ENCODE data around the gene TRAPPC2L.
A peak's percentile ranks its signal among the peaks of the same experiment; 100 is the strongest.
"Not testable (repeated sequence)": the region's sequence is repeated elsewhere in the genome, so short reads cannot be mapped to it uniquely, and the experiment has no call there.

Gene TRAPPC2L

GRCh38 chr16:88894266-88894665 lies 37.3 kb downstream of the TRAPPC2L start:
- DNase-seq: not testable (repeated sequence)

DNA sequence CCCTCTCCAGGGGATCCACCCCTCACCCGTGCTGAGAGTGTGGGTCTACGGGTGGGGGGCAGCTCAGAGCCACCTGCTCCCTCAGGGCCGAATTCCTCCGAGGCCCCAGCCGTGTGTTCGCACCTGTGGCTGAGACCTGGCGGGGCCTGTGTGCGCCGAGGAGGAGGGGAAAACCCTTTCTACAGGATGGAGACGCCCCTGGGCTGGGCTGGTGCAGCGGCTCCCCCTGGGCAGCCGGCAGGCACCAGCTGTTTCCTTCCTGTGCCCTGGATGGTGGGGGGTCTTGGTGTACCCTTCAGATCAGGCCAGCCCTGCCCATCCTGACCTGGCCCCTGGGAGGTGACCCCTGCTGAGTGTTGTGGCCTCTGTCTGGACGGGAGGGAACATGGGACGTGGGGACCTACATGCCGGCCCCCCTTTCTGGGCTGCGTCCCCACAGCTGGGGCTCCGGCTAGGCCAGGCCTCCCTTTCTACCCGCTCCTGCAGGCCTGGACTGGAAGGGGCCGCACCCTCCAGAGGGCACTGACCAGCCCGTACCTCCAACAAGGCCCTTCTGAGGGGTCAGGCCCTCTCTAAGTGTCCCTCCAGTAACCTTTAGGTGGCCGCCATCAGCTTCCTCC lies 37.9 kb downstream of the TRAPPC2L start:
- no peak for DNase-seq

GRCh38 chr16:88895335-88895734 lies 38.4 kb downstream of the TRAPPC2L start:
- no peak for DNase-seq

GRCh38 chr16:88896238-88897070 lies 39.5 kb downstream of the TRAPPC2L start:
- DNase-seq: no peak

- DNase-seq: no peak
Measured at GRCh38 chr16:88897696-88898425, 40.9 kb downstream of the TRAPPC2L start.

GRCh38 chr16:88899901-88900661 lies 43.2 kb downstream of the TRAPPC2L start:
- no peak for DNase-seq

- DNase-seq: no peak
Measured at GRCh38 chr16:88900662-88901052, 43.7 kb downstream of the TRAPPC2L start.

GRCh38 chr16:88901718-88902337 lies 44.9 kb downstream of the TRAPPC2L start:
- DNase-seq: no peak

DNA sequence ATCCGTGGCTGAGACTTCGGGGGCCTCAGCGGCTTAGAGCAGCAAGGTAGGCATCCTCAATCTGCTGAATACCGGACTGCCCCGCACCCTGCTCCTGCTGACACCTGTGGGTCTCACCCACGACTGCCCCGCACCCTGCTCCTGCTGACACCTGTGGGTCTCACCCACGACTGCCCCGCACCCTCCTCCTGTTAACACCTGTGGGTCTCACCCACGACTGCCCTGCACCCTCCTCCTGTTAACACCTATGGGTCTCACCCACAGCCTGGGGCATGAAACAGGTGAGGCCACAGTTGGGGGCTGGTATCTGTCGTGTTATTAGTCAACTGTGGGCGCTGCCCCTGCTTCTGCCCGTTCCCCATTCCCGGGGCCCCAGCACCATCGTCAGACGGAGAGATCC lies 45.8 kb downstream of the TRAPPC2L start:
- no peak for DNase-seq

GRCh38 chr16:88903267-88903666 lies 46.3 kb downstream of the TRAPPC2L start:
- peak; percentile 63 for DNase-seq

GRCh38 chr16:88904676-88905365 lies 47.9 kb downstream of the TRAPPC2L start:
- no peak for DNase-seq

DNA sequence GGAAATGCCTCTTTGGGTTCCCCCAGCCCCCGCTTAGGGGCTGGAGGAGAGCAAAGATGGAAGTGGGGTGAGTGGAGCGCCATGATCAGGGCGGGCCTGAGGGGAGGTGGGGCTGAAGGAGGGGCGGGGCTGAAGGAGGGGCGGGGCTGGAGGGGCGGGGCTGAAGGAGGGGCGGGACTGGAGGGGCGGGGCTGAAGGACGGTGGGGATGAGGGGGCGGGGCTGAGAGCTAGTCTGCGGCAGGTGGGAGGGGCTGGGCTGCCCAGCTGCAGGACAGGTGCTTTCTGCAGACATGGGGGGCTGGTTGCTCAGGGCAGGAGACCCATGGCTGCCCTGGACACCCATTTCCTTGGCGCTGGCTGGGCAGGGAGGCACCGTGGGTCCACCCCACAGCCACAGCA lies 48.6 kb downstream of the TRAPPC2L start:
- DNase-seq: no peak

DNA sequence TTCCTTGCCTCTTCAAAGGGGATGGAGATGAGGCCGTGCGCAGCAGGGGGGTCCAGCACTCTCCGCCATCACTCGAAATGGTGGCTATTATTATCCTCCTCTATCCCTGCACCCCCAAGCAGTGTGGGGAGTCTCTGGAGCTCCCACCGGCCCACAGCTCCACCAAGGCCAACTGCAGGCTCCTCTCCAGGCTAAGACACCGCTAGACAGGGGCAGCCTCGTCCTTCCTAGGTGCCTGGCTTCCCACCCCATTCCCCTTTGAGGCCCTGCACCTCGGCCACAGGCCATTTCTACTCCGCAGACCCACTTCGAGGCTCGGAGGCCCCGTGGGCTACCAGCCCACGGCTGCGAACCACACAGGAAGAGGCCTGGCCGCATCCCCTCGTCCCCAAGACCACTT lies 49.1 kb downstream of the TRAPPC2L start:
- no peak for DNase-seq

- no peak for DNase-seq
Measured at GRCh38 chr16:88906535-88907105, 49.7 kb downstream of the TRAPPC2L start.

GRCh38 chr16:88907768-88908167 lies 50.8 kb downstream of the TRAPPC2L start:
- DNase-seq: no peak

- DNase-seq: no peak
Measured at GRCh38 chr16:88908307-88908706, 51.4 kb downstream of the TRAPPC2L start.

DNA sequence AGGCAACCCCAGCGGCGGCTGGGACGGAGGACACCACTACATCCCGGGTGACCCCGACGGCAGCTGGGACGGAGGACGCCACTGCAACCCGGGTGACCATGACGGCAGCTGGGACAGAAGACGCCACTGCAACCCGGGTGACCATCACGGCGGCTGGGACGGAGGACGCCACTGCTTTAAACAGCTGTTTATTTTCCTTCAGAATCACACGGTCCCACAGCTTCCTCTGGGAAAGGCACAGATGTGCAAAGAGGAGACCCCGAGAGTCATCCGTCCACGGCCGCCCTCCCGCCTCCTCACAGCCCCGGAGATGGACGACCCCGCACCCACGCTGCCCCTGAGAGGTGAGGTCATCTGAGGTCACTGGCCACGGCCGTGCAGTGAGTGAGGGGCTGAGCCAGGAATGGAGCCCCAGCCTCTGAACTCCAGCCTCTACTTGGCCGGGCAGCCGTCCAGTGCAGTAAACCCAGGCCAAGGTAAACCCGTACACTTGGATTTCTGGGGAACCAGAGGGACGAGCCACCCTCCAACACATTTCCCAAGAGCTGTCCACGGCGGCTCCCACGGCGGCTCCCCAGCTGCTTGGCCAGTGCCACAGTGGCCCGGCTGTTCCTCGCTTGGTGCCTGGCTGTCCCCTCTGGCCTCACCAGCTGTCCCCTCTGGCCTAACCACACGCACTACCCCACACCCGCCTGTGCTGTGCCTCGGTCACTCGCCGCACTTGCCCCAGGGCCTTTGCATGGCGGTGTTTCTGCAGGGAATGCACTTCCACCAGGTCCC lies 52.7 kb downstream of the TRAPPC2L start:
- no peak for DNase-seq

GRCh38 chr16:88910284-88911135 lies 53.6 kb downstream of the TRAPPC2L start:
- peak; percentile 48 for DNase-seq

DNA sequence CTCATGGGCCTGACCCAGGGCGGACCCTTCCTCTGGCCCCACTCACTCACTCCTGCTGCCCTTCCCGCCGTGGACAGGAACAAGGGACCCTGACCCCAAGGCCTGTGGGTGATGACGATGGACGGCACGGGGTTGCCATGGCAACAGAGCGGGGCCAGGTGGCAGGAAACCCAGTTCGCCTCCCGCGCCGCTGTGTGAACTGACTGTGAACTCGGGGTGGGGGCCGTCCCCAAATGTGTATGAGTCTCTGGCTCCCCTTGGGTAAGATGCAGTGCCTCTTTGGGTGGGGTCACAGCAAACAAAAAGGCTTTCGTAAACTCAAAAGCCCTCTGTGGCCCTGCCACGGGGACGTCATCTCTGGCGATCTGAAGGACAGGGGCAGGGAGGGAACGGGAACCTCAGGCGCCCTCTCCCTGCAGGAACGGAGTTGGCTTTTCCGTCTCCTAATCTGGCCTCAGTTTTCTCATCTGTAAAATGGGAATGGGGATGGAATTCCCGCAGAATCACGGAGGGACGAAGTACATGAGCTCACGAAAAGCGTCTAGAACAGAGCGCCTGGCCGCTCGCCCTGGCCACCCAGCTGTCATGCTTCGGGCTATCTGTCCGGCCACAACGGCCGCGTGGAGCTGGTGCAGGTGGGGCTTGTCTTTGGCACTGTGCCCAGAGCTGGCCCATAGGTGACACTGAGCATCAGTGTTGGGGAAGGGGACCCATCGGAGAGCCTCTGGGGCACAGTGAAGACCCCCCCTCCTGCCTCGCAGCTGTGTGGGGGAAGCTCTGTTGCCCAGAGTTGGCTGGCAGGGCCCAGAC lies 54.4 kb downstream of the TRAPPC2L start:
- peak; percentile 52 for DNase-seq
